GM21529 (cell line): ENCODE data around the gene CCDC57.
A peak's percentile ranks its signal among the peaks of the same experiment; 100 is the strongest.

ENCODE experiments used
- ATAC-seq: cut with Tn5 transposase; IDR thresholded peaks from one replicate; pipeline ENCODE4 v1.9.1; 2021; ENCODE audit not compliant: unreplicated experiment

CCDC57 gene

GRCh38 chr17:82236142-82236971 is 23.7 kb upstream of the CCDC57 start:
- no peak for ATAC-seq

DNA sequence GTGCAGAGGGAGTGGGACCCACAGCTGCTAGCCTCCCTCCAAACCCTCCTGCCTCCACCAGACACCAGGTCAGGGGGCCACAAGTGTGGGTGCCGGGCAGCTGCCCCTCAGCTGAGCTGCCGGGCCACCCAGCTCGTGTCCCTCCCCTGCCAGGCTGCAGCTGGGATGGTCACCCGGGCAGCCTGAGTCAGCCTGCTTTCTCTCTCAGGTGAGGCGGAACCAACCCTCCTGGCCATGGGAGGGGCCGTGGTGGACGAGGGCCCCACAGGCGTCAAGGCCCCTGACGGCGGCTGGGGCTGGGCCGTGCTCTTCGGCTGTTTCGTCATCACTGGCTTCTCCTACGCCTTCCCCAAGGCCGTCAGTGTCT is 23.1 kb upstream of the CCDC57 start:
- ATAC-seq, result no peak

DNA sequence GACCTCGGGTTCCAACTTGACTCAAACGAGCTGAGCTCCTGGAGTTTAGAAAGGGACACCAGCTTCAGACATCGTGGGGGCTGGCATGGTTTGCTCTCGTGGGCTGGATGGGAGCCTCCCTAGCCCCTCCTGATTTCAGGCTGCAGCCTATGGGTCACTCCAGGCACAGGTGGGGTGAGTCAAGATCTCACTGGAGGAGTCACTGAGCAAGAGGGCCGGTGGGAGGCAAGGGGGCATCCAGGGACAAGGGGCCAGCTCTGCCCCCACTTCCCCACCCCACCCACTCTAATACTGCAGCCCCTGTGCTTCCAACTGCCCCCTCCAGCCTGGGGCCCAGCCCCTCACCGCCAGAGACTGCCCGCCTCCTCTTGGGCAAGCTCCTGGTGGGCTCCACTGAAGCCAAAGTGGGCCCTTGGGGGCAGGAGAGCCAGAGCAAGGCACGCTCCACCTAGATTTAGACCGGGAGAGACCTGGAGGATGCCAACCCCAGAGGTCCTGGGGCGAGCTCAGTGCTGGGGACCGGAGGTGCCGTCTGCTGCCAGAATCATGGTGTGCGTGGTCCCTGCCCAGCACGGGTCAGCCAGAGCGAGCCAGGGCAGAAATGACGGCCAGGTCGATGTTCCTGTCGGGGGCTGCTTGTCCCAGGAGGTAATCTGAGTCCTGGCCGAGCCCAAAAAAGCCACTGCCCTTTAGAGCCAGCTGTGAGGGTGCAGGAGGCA is 22.6 kb upstream of the CCDC57 start:
- ATAC-seq, result no peak

- ATAC-seq, result no peak
Observed at GRCh38 chr17:82234211-82235055, 21.8 kb upstream of the CCDC57 start.

DNA sequence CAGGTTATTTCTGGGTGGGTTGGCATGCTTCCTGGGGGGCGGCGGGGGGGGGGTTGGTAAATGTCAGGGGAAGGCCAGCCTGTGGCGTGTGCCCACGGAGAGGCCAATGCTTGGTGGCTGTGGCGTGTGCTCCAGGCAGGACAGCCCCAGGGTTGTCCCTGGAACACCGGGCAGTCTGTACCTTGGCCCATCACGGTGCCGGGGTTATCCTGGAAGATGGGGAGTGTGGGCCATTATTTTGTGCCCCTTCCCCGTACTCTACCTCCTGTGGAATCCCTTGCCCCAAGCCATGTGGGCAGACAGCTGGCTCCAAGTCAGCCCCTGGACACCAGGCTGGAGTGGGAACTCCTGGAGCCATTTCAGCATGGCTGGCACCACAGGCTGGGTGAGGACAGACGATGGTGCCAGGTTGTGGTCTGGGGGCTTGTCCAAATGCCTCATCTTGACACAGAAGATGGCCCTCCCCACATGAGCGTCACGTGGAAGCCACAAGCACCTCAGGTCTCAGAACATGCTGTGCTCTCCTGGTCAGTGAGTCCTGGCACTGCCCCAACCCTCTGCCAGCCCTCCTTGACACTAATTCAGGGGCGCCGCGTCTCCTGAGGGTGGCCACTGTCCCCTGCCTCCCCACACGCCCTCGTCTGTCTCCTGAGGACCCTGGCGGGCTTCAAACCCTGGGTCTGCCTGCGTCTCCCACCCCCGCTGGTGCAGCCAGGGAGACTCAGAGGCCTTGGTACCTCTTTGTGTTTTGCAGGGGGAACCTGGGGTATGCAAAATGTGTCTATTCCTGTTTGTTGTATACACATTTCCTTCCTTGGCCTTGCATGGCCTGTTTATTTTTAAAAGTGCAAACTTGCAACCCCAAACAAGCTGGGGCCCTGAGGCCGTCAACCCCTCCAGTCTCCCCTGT is 20.5 kb upstream of the CCDC57 start:
- no peak for ATAC-seq

DNA sequence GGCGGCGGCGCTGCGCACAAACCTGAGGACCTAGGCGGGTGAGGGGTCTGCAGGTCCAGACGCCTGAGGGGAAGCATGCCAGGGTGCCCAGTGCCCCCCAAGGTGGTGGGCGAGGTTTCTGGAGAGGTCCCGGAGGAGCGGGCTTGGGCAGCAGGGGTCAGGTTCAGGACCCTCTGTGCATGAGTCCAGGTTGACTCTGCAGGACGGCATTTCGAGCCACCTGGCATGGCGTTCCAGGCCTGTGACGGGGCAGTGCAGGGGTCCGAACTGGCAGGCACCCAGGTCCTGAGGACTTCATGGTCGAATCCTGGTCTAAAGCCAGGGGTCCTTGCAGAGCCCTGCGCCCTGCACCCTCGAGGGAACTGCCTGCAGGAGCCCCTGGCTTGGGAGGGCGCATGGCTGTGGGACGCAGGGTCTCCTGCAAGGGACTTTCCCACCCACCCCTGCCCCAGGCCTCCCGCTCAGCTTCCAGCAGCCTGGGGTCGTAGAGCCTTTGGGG is 19.7 kb upstream of the CCDC57 start:
- ATAC-seq, result no peak

DNA sequence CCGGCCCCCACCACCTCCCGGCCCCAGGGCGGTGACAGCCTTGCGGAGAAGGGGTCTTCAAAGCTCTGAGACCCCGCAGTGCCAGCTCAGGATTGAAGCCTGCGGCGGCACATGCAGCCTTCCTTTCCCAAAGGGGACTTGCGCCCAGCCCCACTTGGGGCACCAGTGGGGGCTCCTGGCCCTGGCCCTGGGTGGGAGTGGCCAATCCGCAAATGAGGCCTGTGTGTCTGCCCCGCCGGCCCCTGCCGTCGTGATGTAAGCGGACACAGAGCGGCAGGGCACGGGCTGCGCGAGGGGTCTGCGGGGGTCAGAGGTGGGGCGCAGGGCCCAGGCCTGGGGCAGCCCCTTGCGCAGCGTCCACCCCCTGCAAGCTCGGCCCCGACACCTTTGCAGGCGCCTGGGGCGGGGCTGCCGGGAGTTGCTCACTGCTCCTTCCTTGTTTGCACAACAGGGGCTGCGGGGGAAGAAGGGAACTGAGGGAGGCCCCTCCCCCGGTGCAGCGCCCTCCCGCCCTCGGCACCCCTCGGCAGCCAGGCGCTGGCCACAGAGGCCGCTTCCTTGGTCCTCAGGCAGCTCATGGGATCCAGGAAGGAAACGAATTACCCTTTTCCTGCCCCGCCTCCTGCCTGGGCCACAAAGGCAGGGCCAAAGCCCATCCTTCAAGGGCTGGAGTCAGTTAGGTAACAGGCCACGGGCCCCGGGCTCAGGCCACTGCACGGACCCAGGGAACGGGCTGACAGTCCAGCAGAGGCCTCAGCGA is 19.1 kb upstream of the CCDC57 start:
- no peak for ATAC-seq

DNA sequence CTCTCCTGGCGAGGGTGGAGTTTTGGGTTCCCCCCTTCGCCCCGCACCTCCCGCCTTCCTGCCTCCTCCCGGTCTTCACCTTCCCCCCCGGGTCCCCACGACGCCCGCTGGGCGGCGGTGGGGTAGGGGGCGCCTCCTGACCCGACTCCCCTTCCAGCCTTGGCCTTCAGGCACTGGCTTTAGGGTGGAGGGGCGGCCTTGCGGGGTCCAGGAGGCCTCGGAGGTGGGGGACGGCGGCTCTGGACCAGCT is 18.6 kb upstream of the CCDC57 start:
- ATAC-seq, result peak; percentile 16

DNA sequence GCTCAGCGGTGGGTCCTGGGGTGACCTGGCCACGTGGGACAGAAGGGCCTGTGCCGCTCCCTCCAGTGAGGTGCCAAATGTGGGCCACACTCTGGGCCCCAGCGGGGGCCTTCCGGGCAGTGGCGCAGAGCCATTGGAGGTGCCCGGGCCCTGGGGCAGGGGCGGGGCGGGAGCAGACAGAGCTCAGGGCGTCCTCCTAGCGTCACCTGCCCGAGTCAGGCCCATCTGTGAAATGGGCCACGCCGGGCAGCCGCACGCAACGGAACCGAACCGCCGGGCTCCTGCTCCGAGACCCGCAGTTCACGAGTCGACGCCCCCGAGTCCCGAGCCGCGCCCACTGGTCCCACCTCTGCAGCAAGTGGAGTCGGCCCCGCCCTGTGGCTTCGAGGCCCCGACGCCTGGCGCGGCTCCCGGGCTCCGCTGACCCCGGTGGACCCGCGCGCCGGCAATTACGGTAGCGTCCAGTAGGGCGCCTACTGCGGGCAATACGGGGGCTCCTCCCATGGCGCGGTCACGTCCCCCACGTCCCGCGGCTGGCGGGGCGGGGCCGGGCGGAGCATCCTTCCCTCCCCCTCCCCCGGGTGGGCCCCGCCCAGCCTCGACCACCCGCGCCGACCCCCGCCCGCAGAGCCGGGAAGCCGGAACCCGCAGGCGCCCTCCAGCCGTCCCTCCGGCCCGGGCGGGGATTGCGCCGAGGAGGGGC is 18.1 kb upstream of the CCDC57 start:
- peak; percentile 40 for ATAC-seq

GRCh38 chr17:82229698-82230608 is 17.3 kb upstream of the CCDC57 start:
- no peak for ATAC-seq

- ATAC-seq, result peak; percentile 43
Observed at GRCh38 chr17:82228842-82229697, 16.4 kb upstream of the CCDC57 start, which contains the start of gene SLC16A3. Gene SLC16A3, plus strand, starts transcription at chr17:82229042. Its CDS starts 6,967 bp downstream, at chr17:82236009.

DNA sequence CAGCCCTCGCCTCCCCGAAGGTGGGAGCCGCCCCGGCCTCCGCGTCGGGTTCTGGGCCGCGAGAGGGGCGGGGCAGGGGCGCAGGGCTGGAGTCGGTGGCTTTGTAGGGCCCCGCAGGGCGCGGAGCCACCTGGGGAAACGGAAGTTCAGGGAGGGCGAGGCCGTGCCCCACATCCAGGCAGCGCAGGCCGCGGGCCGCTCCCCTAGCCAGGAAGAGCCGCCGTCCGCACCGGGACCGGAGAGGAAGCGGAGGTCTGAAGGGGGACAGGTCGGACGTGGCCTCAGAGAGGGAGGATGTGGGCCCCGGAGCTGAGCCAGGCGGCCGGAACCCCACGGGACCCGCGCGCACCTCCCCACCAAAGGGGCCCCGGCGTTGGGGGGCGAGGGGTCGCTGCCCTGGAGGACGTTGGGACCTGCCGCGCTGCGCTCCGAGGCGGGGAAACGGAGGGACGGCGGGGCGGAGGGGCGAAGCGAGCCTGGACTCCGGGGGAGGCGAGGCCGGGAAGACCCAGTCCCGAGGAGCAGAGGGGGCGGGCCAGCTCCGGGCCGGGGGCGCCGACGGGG is 15.7 kb upstream of the CCDC57 start:
- ATAC-seq, result peak; percentile 26

- ATAC-seq, result no peak
Observed at GRCh38 chr17:82227629-82228277, 15.1 kb upstream of the CCDC57 start.

DNA sequence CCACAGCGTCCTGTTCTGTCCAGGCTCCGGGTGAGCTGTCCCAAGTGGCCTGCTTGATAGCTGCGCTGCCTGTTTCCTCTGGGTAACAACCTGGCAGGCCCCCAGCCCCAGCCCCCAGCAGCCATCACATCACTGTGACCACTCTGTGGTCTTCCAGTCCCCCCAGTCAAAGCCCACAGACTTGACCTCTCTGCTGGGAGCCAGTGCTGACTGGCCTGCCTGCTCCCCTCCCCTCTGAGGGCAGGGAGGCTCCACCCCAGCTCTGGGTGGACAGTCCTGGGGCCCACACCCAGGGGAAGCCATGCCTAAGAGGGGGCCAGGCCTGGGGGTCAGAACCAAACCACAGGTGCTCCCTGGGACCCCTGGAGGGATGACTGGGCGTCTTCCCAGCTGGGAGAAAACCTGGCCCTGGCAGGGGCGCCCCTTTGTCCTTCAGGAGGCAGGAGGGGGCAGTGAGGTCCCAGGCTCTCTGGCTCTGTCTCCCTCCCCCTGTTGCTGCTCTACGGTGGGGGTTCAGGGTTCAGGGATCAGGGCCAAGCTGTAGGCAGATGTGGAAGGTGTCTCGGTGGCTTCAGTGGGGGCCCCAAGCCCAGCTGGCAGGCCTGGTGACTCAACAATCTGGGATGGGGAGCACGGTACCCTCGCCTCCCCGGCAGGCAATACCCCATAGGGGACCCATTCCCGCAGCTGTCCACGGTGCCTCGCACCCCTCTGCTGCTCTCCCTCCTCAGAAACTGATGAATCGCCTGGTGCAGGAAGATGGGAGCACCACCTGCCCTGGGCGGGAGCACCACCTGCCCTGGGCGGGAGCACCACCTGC is 14.4 kb upstream of the CCDC57 start:
- no peak for ATAC-seq

DNA sequence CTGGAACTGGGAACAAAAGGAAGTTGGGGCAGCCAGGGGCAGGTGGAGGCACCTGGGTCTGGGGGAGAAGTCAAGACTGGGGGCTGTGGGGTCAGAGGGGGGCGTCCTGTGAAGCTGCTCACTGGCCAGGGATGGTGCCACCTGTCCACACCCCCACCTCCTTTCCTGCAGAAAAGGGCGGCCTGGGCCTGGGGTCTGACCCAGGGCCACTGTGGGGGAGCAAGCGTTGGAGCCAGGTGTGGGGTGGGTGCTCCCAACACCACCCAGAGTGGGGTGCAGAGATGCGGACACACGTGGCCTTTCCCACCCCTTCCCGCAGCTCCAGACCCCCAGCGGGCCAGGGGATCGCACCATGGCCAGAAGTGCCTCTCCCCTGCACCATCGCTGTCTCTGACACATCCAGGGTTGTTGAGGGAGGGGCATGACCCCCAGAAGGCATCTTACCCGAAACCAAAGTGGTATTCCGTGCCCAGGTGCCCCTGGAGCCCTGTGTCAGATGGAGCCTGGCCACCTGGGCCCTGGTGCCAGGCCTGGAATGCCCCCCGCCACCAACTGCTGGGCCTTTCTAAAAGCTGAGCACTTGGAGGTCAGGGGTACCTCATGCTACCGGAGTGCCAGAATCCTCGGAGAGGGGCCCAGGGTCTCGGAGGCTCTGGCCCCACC is 13.6 kb upstream of the CCDC57 start:
- ATAC-seq, result no peak
